HS-27A (cell line): ENCODE results near the gene CD38.
"Not testable (repeated sequence)": the region's sequence is repeated elsewhere in the genome, so short reads cannot be mapped to it uniquely, and the experiment has no call there.

Experiments used
- DNase-seq: peaks from one replicate; pipeline ENCODE4 v3.0.0-alpha.2; 2012; ENCODE audit warnings: low read depth, missing footprints

The CD38 gene

DNA sequence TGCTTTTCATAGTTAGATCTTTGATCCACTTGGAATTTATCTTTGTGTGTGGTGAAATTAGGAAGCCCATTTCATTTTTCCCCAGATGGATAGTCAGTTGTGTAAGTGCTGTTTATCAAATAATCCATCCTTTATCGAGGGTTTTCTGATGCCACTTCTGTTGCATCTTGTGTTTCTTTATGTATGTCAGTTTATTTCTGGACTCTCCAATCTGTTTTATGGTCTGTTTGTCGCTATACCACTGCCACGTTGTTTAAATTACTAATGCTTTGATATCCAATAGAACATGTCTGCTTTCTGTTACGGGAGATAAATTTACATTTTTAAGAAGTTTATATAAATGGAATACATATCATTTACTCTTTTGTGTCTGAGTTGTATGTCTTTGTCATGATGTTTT is 21.0 kb downstream of the CD38 start:
- no peak for DNase-seq

DNA sequence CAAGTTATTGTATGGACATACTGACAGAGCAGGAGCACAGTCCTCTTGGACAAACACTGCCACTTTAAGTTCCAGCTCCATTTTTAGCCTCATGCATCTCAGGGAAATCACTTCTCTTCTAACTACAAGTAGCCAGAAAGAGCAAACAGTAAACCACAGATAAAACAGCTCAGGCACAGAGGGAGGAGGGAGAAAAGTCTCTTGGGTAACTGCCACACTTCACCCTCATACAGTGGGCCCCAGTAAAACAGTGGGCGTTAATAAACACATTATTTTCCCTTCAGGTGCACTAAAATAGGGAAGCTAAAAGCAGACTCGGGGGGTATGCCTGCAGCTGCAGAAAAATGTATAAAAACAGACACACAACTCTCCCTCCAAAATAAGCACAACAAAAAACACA is 21.6 kb downstream of the CD38 start:
- no peak for DNase-seq

DNA sequence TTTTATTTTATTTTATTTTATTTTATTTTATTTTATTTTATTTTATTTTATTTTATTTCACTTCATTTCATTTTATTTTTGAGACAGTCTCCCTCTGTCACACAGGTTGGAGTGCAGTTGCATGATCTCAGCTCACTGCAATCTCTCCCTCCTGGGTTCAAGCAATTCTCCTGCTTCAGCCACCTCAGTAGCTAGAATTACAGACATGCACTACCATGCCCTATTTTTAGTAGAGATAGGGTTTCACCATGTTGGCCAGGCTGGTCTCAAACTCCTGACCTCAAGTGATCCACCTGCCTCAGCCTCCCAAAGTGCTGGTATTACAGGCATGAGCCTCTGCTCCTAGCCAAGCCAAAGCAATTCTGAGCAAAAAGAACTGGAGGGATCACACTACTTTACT is 24.4 kb downstream of the CD38 start:
- DNase-seq = not testable (repeated sequence)

GRCh38 chr4:15805583-15806517 is 27.7 kb downstream of the CD38 start:
- DNase-seq = peak; percentile 22

GRCh38 chr4:15809058-15809457 is 30.9 kb downstream of the CD38 start:
- DNase-seq = no peak

GRCh38 chr4:15809466-15809865 is 31.3 kb downstream of the CD38 start:
- DNase-seq = no peak

DNA sequence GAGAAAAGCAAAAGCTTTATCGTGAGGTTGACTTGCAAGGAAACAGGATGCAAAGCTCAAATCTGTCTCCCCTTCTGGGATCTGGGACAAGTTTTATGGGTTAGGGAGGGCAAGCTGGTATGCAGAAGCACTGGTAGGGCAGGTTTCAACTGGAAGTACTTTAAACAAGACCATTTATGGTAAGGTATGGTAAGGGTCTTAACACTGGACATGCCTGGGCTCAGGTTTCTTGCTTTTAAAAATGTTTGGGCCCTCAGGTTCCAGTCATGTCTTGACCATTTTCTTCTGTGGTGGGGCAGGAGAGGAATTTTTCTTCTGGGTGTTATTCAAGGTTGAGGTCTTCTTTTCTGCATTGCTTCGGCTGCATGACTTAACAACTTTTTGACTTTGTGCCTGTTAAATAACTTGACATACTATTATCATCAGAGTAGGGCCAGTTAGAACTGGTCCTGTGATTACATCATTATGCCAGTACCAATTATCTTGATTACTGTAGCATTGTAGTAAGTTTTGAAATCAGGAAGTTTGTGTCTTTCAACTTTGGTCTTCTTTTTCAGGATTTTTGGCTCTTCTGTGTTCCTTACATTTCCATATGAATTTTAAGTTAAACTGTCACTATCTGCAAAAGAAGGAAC is 33.7 kb downstream of the CD38 start:
- no peak for DNase-seq

DNA sequence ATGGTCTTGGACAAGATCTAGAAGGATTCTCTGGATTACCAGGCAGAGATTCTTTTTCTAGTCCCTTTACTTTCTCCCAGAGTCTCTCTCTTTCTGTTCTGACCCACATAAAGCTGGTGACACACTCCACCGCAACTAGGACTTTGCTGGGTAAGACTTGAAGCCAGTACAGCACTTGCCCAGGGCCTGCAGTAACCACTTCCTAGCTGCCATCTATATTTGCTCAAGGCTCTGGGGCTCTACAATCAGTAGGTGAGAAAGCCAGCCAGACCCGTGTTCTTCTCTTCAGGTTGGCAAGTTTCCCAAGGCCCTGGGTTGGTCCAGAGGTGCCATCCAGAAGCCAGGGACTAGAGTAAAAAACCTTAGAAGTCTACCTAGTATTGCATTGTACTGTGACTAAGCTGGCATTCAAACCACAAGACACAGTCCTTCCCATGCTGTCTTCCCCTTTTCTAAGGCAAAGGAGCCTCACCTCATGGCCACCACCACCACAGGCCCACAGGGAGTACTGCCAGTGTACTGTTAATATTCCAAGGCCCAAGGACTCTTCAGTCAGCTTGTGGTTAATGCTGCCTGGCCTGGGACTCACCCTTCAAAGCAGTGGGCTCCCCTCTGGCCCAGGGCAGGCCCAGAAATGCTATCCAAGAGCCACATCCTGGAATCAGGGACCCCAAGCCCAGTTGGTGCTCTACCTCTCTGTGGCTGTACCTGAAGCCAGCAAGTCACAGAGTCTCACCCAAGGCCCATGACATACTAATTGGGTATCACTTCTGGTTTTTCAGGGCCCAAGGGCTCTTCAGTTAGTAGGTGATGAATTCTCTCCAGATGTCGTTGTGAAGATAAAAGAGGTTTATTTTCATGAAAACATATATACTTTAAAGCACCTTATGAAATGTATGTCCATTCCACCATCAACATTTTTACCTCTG is 54.7 kb downstream of the CD38 start:
- no peak for DNase-seq

DNA sequence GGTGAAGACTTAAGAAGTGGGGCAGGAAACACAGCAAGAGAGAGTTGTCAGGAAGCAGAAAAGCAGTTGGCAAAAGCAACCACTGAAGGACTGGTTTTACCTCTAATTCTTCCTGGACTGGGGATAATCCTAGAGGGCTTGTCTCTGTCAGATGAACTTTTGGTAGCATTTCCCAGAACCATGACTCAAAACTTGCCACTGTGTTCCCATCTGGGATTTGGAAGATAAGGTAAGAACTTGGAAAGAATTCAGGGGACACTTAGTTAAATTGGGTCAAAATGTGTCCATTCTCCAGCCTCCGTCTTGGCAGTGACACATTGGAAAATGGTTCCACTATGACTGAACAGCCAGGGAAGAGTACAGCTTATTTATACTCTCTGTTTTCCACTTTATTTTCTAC is 55.7 kb downstream of the CD38 start:
- DNase-seq = no peak

DNA sequence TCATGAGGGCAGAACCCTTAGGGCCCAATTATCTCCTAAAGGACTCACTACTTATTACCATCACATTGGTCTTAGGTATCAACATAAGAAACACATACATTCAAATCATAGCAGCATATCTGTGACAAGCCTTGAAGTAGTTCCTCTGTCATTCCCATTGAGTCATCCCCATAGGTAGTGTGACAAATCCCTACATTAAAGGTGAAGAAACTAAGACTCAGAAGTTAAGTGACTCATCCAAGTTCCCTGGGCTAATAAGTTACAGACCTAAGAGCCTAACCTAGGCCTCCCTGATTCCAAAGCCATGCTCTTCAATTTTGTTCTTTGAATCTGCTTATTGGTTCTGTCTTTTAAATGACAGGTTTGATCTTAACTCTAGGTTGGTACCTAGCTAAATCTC is 58.2 kb downstream of the CD38 start:
- DNase-seq = no peak

- DNase-seq = no peak
These were observed 59.5 kb downstream of the CD38 start for GRCh38 chr4:15837591-15837990.

- DNase-seq = not testable (repeated sequence)
These were observed 63.1 kb downstream of the CD38 start for GRCh38 chr4:15841194-15841730.

- no peak for DNase-seq
These were observed 69.6 kb downstream of the CD38 start for GRCh38 chr4:15847746-15848145.

GRCh38 chr4:15848191-15848842 is 70.2 kb downstream of the CD38 start:
- no peak for DNase-seq

DNA sequence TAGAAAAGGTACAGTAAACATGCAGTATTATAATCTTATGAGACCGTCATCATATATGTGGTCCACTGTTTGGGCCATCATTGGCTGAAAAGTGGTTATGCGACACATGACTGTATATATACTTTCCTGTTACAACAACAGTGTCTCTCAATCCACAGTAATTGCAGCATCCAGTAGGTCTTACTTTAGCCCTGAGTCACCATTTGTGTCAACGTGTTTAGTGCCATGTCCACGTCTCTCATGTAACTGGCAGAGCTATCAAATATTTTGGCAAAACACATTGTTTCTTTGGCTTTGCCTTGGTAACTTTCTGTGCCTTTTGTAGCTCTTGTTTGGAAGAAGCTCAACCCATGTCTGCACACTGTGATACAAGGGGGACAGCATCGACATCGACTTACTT is 73.8 kb downstream of the CD38 start:
- no peak for DNase-seq

GRCh38 chr4:15852524-15852923 is 74.4 kb downstream of the CD38 start:
- no peak for DNase-seq

- DNase-seq = no peak
These were observed 75.2 kb downstream of the CD38 start for GRCh38 chr4:15853345-15853744.

GRCh38 chr4:15855804-15856475 is 77.8 kb downstream of the CD38 start:
- DNase-seq = no peak

DNA sequence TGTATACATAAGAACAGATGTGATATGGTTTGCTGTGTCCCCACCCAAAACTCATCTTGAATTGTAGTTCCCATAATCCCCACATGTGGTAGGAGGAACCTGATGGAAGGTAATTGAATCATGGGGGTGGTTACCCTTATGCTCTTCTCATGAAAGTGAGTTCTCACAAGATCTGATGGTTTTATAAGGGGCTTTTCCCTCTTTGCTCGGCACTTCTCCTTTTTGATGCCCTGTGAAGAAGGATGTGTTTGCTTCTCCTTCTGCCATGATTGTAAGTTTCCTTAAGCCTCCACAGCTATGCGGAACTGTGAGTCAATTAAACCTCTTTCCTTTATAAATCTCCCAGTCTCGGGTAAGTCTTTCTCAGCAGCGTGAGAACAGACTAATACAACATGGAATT is 83.1 kb downstream of the CD38 start:
- DNase-seq = not testable (repeated sequence)

DNA sequence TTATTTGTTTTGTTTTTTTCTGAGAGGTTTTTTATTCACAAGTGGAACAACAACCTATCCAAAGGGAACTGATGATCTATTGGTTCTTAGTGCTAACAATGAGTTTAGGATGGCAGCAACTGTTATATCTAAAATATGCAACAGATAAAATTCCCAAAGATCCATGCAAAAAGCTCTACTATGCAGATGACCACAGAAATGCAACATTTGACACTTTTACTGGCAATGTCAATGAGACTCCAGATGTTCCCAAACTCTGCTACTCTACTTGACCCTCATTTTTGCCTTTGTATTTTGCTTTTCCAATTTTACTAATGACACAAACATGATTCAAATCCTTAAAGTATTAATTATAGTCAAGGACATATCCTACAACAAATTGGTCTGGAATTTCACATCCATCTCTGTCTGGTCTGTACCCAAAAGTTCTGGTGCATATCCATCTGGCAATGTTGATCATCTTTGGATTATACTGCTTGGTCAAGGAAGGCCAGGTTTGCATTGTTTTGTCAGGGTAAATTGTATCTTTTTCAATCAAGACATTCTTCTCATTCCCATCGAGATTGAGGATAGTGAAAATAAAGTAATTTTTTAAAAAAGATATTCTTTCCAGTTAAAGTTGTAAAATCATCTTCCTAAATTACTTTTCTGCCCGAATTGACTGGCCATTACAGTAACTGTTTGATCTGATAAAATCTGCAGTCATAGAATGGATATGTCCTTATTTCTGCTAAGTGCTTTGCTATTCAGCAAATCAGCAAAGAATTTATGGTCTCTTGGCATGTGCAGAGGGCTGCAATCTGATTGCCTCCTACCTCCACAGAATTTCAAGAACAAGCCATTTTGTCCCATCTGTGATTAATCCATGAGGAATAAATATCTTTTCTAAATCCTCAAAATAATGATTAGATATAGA is 86.8 kb downstream of the CD38 start:
- no peak for DNase-seq
